ENCODE measurements around the gene ABCA7. TPM values are rescaled to one million over a fixed set of nuclear protein-coding genes. Genes with fewer than 3 reads are reported as not detected.

ABCA7 gene
- total RNA-seq, 1 experiment from 2014 or later, result 0.82 TPM

DNA sequence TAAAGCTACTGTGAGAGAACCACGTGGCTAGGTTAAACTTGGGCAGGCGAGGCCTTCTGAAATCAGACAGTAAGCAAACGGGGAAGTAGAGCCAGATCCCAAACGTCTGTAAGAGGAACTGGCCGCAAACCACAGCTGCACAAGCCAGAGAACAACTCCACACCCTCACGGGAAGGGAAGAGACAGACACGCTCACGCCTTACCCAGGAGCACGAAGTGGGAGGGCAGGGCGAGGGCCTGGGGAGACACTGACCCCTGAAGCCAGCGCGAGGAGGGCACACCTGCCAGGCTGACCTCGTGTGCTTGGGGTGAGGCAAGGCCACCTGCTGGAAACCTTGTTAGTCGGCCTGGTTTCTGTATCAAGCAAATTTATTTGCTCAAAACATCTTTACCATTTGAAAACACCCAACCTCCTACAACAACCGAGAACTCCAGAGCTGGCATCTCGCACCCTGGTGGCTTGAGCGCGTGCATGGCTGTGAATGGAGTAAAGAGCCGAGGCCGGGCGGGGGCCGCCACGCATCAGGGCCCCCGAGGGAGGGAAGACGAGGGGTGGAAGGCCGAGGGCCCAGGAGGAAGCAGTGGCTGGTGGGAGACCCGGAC, 48.0 kb downstream of the ABCA7 start:
- Histone ChIP-seq H3K36me3 (peaks cover 44% of the 10 kb centered on the region), H3K27ac (no peak overlapping the region), H3K4me1 (replicated peaks) (no peaks in the 10 kb centered on the region)

DNA sequence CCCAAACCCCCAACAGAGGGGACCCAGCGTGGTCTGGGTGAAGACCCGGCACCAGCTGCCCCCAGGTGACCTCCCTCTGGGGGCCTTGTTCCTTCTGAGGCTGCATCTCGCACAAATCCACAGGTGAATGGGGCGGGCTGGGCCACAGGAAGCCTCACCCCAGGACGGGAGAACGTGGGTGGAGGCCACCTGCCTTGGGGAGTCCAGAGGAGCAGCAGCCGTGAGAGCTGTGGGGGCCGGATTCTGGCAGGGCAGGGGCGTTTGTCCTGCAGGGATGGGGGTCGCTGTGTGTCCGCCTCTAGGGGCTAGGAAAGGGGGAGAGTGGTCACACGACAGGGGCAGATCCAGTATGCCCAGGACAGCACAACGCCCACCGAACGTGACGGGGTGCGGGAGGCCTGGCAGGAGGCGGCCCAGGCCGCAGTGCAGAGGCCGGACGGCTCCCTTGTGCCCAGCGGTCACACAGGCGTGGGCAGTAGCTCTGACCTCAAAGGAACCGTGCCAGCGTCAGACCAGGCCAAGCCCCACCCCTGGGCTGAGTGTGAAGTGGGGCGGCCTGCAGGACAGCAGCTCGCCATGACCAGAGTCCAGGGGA, 48.6 kb downstream of the ABCA7 start:
- H3K36me3 ChIP-seq, result peaks cover 48% of the 10 kb centered on the region
- no peak overlapping the region for H3K4me3 ChIP-seq
- no peaks in the 10 kb centered on the region for H3K9me3 ChIP-seq (replicated peaks)
- H3K27me3 ChIP-seq (replicated peaks), result peaks cover 4% of the 10 kb centered on the region; the same call in 1 of the 2 replicates
- no peaks in the 10 kb centered on the region; the same call in 1 of the 2 replicates for H3K4me1 ChIP-seq (replicated peaks)
- H3K27ac ChIP-seq, result no peak overlapping the region
- no peak for DNase-seq (ENCODE audit: low read depth in 1 of 2, low spot score in 2 of 2)

More for the DNA sequence above, 48.0 kb downstream of the ABCA7 start:
- no peaks in the 10 kb centered on the region for H3K9me3 ChIP-seq (replicated peaks)
- H3K27me3 ChIP-seq (replicated peaks), result peaks cover 8% of the 10 kb centered on the region; the same call in 1 of the 2 replicates
- no peak for DNase-seq (ENCODE audit: low read depth in 1 of 2, low spot score in 2 of 2)
- no peak overlapping the region for H3K4me3 ChIP-seq

DNA sequence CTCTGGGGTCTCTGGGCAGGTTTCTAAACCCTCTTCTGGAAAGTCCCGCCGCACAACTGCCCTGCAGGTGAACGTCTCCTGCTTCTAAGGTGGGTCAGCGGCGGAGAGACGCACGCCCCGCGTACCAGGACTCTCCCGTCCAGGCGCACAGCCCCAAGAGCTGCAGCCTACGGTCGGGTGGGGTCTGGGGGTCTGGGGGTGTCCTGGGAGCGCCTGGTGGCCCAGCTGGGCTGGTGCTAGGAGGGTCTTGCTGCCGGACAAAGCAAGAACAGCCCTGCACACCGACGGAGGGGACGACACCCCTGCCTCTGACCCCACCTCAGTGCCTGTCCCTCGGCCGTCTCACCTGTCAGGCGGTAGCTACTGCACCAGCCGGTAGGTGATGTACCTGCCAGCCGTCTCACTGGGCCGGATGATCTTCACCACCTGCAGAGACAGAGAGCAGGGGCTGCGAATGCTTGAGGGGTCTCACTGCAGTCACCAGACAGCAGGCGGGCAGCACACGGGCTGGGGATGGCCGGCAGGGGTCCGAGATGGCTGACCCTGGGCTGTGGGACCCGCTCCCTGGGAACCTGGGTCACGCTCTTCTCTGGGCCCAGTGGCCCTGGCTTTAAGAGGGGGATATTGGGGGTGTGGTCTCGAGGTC, 49.3 kb downstream of the ABCA7 start:
- no peak for DNase-seq (ENCODE audit: low read depth in 1 of 2, low spot score in 2 of 2)
- no peaks in the 10 kb centered on the region for H3K27me3 ChIP-seq (replicated peaks)
- no peaks in the 10 kb centered on the region for H3K9me3 ChIP-seq (replicated peaks)
- no peak overlapping the region for H3K4me3 ChIP-seq
- peaks cover 7% of the 10 kb centered on the region for H3K4me1 ChIP-seq (replicated peaks)
- no peak overlapping the region for H3K27ac ChIP-seq
- H3K36me3 ChIP-seq, result peaks cover 56% of the 10 kb centered on the region

DNA sequence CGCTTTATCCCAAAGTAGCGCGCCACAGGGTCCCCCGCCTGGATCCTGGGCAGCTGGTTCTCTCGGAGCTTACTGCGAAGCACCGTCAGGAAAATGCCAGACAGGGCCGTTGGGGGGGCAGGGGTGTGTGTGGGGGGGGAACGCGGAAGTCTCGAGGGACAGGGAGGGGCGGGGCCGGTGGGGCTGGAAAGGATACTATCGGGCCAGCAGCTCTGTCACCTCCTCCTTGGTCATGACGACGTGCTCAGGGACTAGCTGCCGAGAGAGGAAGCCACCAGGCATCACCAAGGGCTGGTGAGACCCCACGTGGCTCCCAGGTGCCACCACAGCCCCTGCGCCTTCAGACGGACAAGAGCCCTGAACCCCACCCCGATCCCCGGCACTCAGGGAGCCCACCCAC, 50.0 kb downstream of the ABCA7 start:
- no peak for DNase-seq (ENCODE audit: low read depth in 1 of 2, low spot score in 2 of 2)
- no peaks in the 10 kb centered on the region for H3K27me3 ChIP-seq (replicated peaks)
- peaks cover 60% of the 10 kb centered on the region for H3K36me3 ChIP-seq
- H3K9me3 ChIP-seq (replicated peaks), result no peaks in the 10 kb centered on the region
- peaks cover 8% of the 10 kb centered on the region for H3K4me1 ChIP-seq (replicated peaks)
- H3K27ac ChIP-seq, result no peak overlapping the region
- H3K4me3 ChIP-seq, result no peak overlapping the region

DNA sequence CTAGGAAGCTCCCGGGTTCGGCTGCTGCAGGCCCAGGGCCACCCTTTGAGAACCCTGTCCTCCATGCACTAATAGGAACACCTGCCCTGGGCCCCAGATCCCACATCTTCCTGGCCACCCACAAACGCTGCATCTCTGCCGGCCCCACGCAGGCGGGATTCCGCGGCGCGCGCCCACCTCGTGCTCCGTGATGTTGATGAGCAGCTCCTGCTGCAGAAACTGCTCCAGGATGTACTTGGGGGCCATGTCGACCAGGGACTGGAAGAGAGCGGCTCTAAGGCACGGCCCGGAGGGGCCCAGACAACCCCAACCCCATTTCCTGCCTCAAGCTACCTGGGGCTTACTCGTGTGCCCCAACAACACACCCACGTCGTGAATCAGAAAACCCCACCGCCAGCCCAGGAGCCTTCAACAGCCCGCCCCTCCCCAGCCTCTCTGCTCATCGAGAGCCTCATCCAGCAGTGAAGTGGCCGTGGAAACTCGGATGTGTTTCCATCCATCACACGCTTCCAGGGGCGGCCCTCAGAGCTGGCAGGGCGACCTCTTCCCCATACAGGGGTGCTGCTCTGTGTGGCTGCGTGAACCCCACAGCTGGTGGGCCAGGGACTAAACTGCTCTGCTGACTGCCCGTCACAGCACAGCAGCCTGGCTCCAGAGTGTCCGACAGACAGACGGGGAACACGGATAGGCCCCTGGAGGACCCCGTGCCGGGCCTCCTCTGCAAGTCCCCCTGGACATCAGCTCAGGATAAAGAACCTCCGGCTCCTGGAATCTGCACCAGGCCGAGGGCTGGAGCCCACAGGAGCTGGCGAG, 51.0 kb downstream of the ABCA7 start:
- H3K36me3 ChIP-seq, result peaks cover 62% of the 10 kb centered on the region
- no peak overlapping the region for H3K27ac ChIP-seq
- H3K9me3 ChIP-seq (replicated peaks), result no peaks in the 10 kb centered on the region
- peaks cover 13% of the 10 kb centered on the region for H3K4me1 ChIP-seq (replicated peaks)
- no peak for DNase-seq (ENCODE audit: low read depth in 1 of 2, low spot score in 2 of 2)
- H3K27me3 ChIP-seq (replicated peaks), result no peaks in the 10 kb centered on the region
- no peak overlapping the region for H3K4me3 ChIP-seq

DNA sequence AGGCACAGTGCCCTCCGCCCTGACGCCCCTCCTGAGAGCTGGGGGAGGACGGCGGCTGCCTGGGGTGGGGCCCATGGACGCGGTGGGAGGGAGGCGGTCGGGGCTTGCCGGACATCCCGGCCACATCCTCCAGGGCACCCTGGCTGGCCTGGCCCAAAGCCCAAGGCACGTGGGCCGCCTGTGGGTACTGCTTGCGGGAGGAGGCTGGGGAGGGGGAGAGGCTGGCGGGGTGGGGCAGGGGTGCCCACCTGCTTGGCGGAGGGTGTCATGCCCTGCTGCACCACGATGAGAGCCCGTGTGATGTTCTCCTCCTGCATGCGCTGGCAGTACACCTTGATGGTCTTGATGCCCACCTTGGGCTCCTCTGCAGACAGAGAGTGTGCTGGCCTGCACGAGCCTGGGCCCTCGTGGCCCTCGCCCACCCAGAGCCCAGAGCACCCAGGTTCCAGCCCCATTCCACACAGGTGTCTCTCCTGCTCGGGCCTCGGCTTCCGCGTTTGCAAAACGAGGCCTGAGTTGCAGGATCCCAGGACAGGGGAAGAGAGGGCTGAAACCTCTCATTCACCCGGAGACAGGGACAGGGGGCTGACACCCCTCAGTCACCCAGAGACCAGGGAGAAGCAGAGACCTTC, 51.8 kb downstream of the ABCA7 start:
- Histone ChIP-seq H3K36me3 (peaks cover 62% of the 10 kb centered on the region), H3K4me3 (no peak overlapping the region), H3K27me3 (replicated peaks) (no peaks in the 10 kb centered on the region), H3K9me3 (replicated peaks) (no peaks in the 10 kb centered on the region), H3K4me1 (replicated peaks) (peaks cover 13% of the 10 kb centered on the region), H3K27ac (no peak overlapping the region)
- DNase-seq (ENCODE audit: low read depth in 1 of 2, low spot score in 2 of 2), result no peak

DNA sequence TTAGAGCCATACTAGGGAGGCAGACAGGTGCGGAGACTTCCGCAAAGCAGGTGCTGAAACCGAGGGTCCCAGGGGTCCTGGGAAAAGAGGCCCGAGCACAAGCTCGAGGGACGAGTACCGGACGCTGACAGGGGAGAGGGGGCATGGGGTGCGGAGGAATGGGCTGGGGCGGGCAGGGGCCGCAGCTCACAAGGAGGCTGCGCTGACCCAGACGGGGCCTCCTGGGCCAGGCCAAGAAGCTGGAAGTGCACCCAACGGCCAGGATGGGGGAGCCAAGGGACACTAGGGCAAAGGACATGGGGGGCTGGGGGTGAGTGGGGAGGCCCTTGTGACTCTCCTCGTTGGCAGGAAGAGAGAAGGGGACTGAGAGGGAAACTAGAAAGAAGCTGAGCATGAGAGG, 53.4 kb downstream of the ABCA7 start:
- Histone ChIP-seq H3K27me3 (replicated peaks) (no peaks in the 10 kb centered on the region), H3K36me3 (peaks cover 52% of the 10 kb centered on the region), H3K9me3 (replicated peaks) (no peaks in the 10 kb centered on the region), H3K4me3 (no peak overlapping the region), H3K4me1 (replicated peaks) (peaks cover 13% of the 10 kb centered on the region), H3K27ac (no peak overlapping the region)
- no peak for DNase-seq (ENCODE audit: low read depth in 1 of 2, low spot score in 2 of 2)

DNA sequence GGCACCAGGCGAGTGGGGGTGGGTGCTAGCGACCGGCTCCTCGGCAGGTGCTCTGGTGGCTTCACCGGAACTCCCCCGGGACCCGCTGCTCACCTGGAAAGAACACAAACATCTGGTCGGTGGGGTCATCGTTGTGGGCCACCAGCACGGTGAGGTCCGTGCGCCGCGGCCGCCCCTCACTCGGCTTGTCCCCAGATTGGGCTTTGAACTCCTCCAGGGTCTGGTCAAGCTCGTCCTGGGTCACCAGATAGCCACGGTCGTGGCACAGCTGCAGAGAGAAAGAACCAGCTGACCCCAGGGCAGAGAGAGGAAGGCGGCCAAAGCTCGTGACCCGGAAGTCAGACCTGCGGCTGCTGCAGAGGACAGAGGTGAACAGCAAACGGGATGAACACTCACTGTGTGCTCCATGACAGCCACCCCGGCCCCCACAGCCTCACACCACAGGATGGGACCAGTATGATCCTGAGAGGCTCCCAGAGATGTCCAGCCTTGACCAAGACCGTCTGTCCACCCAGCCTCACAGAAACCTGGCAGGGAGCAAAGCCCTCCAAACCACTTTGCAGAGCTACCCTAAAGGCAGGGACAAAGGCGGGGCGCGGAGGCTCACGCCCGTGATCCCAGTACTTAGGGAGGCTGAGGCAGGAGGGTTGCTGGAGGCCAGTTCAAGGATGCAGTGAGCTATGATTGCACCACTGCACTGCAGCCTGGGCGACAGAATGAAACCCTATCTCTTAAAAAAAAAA, 54.1 kb downstream of the ABCA7 start:
- H3K27ac ChIP-seq, result no peak overlapping the region
- peaks cover 13% of the 10 kb centered on the region for H3K4me1 ChIP-seq (replicated peaks)
- H3K4me3 ChIP-seq, result peak overlapping the region; percentile 69
- H3K9me3 ChIP-seq (replicated peaks), result no peaks in the 10 kb centered on the region
- H3K36me3 ChIP-seq, result peaks cover 46% of the 10 kb centered on the region
- no peak for DNase-seq (ENCODE audit: low read depth in 1 of 2, low spot score in 2 of 2)
- no peaks in the 10 kb centered on the region for H3K27me3 ChIP-seq (replicated peaks)

DNA sequence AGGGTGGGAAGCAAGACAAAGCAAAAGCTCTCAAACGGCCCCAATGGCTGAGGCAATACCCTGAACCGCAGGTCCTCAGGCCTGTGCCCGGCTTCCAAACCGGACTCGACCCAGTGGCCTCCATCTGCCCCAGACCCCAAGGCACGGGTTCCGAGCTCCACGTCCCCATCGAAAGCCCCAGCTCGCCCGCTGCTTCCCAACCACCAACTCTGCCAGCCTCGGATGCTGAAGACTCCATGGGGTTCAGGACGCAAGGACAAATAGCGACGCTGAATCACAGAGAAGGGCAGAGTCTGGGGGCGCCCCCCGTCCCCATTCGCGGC, 54.7 kb downstream of the ABCA7 start:
- no peaks in the 10 kb centered on the region for H3K27me3 ChIP-seq (replicated peaks)
- H3K9me3 ChIP-seq (replicated peaks), result no peaks in the 10 kb centered on the region
- no peak for DNase-seq (ENCODE audit: low read depth in 1 of 2, low spot score in 2 of 2)
- peaks cover 15% of the 10 kb centered on the region for H3K4me1 ChIP-seq (replicated peaks)
- H3K4me3 ChIP-seq, result peak overlapping the region; percentile 69
- H3K27ac ChIP-seq, result no peak overlapping the region
- H3K36me3 ChIP-seq, result peaks cover 39% of the 10 kb centered on the region

DNA sequence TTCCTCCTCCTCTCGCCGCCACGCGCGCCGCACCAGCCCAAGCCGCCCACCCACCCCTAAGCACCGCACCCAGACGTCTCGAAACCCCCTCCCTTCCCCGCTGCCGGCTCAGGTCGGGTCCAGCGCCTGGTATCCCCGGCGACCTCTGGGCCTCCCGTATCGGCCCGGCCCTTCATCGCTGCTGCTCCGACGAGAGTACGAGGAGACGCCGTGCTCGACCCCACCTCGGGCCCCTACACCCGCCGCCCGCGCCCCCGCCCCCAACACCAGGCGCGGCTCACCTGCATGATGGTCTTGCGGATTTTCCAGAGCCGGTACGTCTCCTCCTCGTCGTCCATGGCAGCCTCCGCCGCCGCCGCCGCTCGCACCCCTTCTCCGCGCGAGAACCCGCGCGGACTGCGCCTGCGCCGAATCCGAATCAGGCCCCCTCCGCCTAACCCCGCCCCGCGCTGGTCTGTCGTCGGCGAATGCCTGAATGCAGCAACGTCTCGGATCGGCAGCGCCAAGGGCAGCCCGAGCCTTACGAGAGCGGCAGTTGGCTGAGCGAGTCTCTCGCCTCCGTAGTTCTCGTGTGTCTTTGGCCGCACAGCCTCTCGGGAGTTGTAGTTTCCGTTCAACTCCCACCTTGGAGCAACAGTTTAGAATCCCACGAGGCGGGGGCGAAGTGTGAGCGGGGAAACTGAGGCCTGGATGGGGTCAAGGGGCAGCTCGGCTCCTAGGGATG, 55.2 kb downstream of the ABCA7 start, which contains the start of gene POLR2E:
Gene POLR2E (minus strand): TSS at position 398 of the 724 bp plus-strand sequence. CDS start 60 bp downstream, at position 338.
- Histone ChIP-seq H3K9me3 (replicated peaks) (peaks cover 4% of the 10 kb centered on the region), H3K27me3 (replicated peaks) (no peaks in the 10 kb centered on the region), H3K4me3 (peak within 1 kb of the TSS; percentile 69), H3K4me1 (replicated peaks) (peaks cover 15% of the 10 kb centered on the region), H3K36me3 (peaks cover 38% of the 10 kb centered on the region), H3K27ac (no peak within 1 kb of the TSS)
- peak; percentile 97 to 98 for DNase-seq (ENCODE audit: low read depth in 1 of 2, low spot score in 2 of 2)

DNA sequence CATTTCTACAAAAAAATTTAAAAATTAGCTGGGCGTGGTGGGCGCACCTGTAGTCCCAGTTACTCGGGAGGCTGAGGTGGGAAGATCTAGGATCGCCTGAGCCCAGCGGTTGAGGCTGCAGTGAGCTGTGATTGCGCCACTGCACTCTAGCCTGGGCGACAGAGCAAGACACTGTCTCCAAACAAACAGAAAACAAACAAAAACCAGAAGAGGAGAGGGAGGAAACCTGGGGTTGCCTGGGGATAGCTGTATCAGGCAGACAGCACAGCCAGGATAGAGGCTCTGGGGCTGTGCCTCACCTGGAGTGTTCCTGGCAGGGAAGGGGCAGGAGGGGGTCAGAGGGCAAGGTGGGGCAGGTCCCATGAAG, 57.9 kb downstream of the ABCA7 start:
- no peak for DNase-seq (ENCODE audit: low read depth in 1 of 2, low spot score in 2 of 2)
- Histone ChIP-seq H3K36me3 (peaks cover 18% of the 10 kb centered on the region), H3K27ac (no peak overlapping the region), H3K27me3 (replicated peaks) (no peaks in the 10 kb centered on the region), H3K4me1 (replicated peaks) (peaks cover 34% of the 10 kb centered on the region), H3K9me3 (replicated peaks) (peaks cover 5% of the 10 kb centered on the region), H3K4me3 (no peak overlapping the region)

DNA sequence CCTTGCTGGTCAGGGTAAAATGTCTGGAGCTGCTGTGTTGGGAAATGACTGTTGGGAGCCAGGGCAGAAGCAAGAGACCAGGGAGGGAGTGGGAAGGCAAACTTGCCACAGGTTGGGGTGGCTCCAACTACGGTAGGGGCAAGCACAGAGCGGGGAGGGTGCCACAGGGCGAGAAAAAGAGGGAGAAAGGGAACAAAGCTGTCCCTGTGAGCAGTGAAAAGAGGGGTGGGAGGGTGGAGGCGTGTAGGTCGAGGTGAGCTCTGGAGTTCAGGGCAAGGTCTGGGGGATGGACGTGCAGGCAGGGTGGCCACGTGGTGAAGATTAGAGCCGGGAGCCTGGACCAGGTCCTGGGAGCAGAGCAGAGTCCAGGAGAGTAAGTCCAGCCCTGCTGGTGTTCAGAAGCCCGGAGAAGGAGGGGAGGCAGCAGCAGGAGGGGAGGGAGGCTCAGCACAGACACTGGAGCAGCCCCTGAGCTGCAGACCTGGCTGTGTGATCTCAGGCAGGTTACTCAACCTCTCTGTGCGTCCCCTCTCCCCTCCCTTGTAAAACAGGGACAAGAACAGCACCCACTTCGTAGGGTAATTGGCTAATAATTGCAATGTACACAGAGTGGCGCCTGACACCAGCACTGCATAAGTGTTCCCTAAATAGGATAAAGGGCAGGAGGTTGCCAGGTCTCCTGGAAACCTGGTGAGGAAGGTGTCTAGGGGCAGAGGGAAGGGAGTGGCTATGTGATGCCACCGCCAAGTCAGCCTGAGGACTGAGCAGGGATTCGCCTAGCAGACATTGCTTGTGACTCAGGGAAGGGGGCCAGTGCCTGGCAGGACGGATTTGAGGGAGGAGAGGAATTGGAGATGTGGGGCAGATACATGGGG, 58.5 kb downstream of the ABCA7 start:
- H3K27me3 ChIP-seq (replicated peaks), result no peaks in the 10 kb centered on the region
- peaks cover 15% of the 10 kb centered on the region for H3K36me3 ChIP-seq
- H3K4me1 ChIP-seq (replicated peaks), result peaks cover 40% of the 10 kb centered on the region
- H3K4me3 ChIP-seq, result no peak overlapping the region
- DNase-seq (ENCODE audit: low read depth in 1 of 2, low spot score in 2 of 2), result no peak
- peaks cover 5% of the 10 kb centered on the region for H3K9me3 ChIP-seq (replicated peaks)
- H3K27ac ChIP-seq, result no peak overlapping the region

All from SJSA1 (cell line).